Skeletal muscle cell (primary cell): ENCODE measurements around the gene HOXC5.

Experiments used
- DNase-seq: peaks from one replicate; pipeline ENCODE4 v3.0.0-alpha.2; 2010; ENCODE audit warnings: low read depth
- H3K4me3 ChIP-seq: 2 replicates; pipeline ENCODE4 v1.5.1; 2011; ENCODE audit warnings: low read depth, mild to moderate bottlenecking, control low read depth, low read length, moderate library complexity

HOXC5 gene

GRCh38 chr12:54030442-54030801 lies 2.4 kb upstream of the HOXC5 start:
- no peak for DNase-seq

GRCh38 chr12:54030889-54031471 lies 1.9 kb upstream of the HOXC5 start:
- peak overlapping the region; percentile 36 for H3K4me3 ChIP-seq
- peak; percentile 84 for DNase-seq

More at GRCh38 chr12:54030442-54030801, 2.4 kb upstream of the HOXC5 start:
- peak overlapping the region; percentile 51 for H3K4me3 ChIP-seq

- no peak for DNase-seq
- H3K4me3 ChIP-seq: peak overlapping the region; percentile 27
These were observed 1.4 kb upstream of the HOXC5 start for GRCh38 chr12:54031480-54031879.

GRCh38 chr12:54032086-54032619 lies 697 bp upstream of the HOXC5 start:
- DNase-seq: no peak
- no peak overlapping the region for H3K4me3 ChIP-seq

- H3K4me3 ChIP-seq: peak overlapping the region; percentile 37
- no peak for DNase-seq
These were observed 493 bp downstream of the HOXC5 start for GRCh38 chr12:54033106-54033979.

GRCh38 chr12:54033980-54034784 lies 1.3 kb downstream of the HOXC5 start:
- DNase-seq: no peak
- H3K4me3 ChIP-seq: peak overlapping the region; percentile 37

GRCh38 chr12:54034785-54035310 lies 2.0 kb downstream of the HOXC5 start:
- H3K4me3 ChIP-seq: no peak overlapping the region
- DNase-seq: no peak

GRCh38 chr12:54035568-54036264 lies 2.9 kb downstream of the HOXC5 start:
- no peak for DNase-seq
- no peak overlapping the region for H3K4me3 ChIP-seq

GRCh38 chr12:54036620-54037359 lies 3.9 kb downstream of the HOXC5 start:
- no peak for DNase-seq
- H3K4me3 ChIP-seq: no peak overlapping the region

GRCh38 chr12:54037360-54038283 lies 4.8 kb downstream of the HOXC5 start:
- DNase-seq: no peak
- H3K4me3 ChIP-seq: no peak overlapping the region

- H3K4me3 ChIP-seq: no peak overlapping the region
- no peak for DNase-seq
These were observed 5.5 kb downstream of the HOXC5 start for GRCh38 chr12:54038284-54038870.

- no peak overlapping the region for H3K4me3 ChIP-seq
- DNase-seq: no peak
These were observed 6.1 kb downstream of the HOXC5 start for GRCh38 chr12:54038871-54039414.

GRCh38 chr12:54039417-54040147 lies 6.7 kb downstream of the HOXC5 start:
- no peak for DNase-seq

GRCh38 chr12:54040148-54040494 lies 7.3 kb downstream of the HOXC5 start:
- H3K4me3 ChIP-seq: no peak overlapping the region
- DNase-seq: no peak

More at GRCh38 chr12:54039417-54040147, 6.7 kb downstream of the HOXC5 start:
- no peak overlapping the region for H3K4me3 ChIP-seq

GRCh38 chr12:54040648-54041047 lies 7.8 kb downstream of the HOXC5 start:
- no peak overlapping the region for H3K4me3 ChIP-seq
- no peak for DNase-seq

- no peak for DNase-seq
- H3K4me3 ChIP-seq: no peak overlapping the region
These were observed 8.3 kb downstream of the HOXC5 start for GRCh38 chr12:54041097-54041690.
